Endothelial cell of umbilical vein (primary cell): ENCODE data around the gene PRRC2B.
"Not testable (repeated sequence)": the region's sequence is repeated elsewhere in the genome, so short reads cannot be mapped to it uniquely, and the experiment has no call there.

Source experiments
- CTCF ChIP-seq, 2 donors: IDR thresholded peaks; 1 replicate in 1 of 2; 2 replicates in 1 of 2; pipeline ENCODE4 v1.5.1; 2011; ENCODE audit warnings: low read length in 2 of 2, mild to moderate bottlenecking in 2 of 2, moderate library complexity in 2 of 2, control low read depth in 1 of 2, inconsistent platforms in 1 of 2, low read depth in 1 of 2; ENCODE audit not compliant: insufficient read depth in 1 of 2; ENCODE audit errors: extremely low read depth in 1 of 2
- FOS ChIP-seq: IDR thresholded peaks from 2 replicates; pipeline ENCODE4 v1.6.1; 2011; ENCODE audit warnings: mild to moderate bottlenecking, low read length, moderate library complexity, borderline replicate concordance; ENCODE audit not compliant: insufficient read depth
- POLR2A ChIP-seq: IDR thresholded peaks from 2 replicates; pipeline ENCODE4 v1.6.1; 2012; ENCODE audit warnings: low read depth, mild to moderate bottlenecking, control low read depth, low read length
- POLR2AphosphoS5 ChIP-seq: IDR thresholded peaks from 2 replicates; pipeline ENCODE4 v1.6.1; 2012; ENCODE audit warnings: low read depth, mild to moderate bottlenecking, control low read depth, low read length, moderate library complexity; ENCODE audit not compliant: insufficient read depth

DNA sequence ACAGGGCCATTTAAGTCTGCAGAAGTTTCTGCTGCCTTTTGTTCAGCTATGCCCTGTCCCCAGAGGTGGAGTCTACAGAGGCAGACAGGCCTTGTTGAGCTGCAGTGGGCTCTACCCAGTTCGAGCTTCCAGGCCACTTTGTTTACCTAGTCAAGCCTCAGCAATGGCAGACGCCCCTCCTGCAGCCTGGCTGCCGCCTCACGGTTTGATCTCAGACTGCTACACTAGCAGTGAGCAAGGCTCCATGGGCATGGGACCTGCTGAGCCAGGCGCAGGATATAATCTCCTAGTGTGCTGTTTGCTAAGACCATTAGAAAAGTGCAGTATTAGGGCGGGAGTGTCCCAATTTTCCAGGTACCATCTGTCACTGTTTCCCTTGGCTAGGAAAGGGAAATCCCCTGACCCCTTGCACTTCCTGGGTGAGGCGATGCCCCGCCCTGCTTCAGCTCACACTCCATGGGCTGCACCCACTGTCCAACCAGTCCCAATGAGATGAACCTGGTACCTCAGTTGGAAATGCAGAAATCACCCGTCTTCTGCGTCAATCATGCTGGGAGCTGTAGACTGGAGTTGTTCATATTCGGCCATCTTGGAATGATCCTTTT, 48.9 kb upstream of the PRRC2B start:
- TF ChIP-seq CTCF (IDR thresholded peaks at IDR 0.05; ENCODE audit: extremely low read depth in 1 of 2, insufficient read depth in 1 of 2, low read depth in 1 of 2, low read length in 2 of 2); FOS; POLR2AphosphoS5; POLR2A: not testable (repeated sequence)
